ENCODE measurements around the gene ST6GALNAC1.

- no peak for TF ChIP-seq CTCF (IDR thresholded peaks at IDR 0.05)
- TF ChIP-seq POLR2A (IDR thresholded peaks at IDR 0.05; ENCODE audit: low read depth) = no peak
- no peak for TF ChIP-seq EP300 (IDR thresholded peaks at IDR 0.05)
These were observed 41.2 kb upstream of the ST6GALNAC1 start for GRCh38 chr17:76684756-76685155.
